Measurements from ENCODE around the gene HOMEZ.
"Not testable (repeated sequence)": the region's sequence is repeated elsewhere in the genome, so short reads cannot be mapped to it uniquely, and the experiment has no call there.

Gene HOMEZ

DNA sequence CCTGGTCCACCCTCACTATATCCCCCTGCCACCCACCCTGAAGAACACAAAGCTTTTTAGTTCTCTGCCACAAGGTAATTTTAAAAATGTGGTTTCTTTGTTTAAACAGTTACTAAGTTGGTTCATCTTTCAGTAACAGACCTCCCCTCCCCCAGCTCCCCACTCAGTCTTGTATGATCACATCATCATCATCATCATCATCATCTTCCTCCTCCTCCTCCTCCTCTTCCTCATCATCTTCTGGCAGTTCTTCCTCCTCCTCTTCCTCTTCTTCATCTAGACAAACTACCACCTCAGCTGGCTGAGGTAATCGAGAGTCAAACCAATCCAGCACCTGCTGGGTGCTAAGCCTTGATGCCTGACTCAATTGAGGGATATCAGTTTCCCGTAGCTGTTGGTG, 10.5 kb downstream of the HOMEZ start:
- no peak for DNase-seq

DNA sequence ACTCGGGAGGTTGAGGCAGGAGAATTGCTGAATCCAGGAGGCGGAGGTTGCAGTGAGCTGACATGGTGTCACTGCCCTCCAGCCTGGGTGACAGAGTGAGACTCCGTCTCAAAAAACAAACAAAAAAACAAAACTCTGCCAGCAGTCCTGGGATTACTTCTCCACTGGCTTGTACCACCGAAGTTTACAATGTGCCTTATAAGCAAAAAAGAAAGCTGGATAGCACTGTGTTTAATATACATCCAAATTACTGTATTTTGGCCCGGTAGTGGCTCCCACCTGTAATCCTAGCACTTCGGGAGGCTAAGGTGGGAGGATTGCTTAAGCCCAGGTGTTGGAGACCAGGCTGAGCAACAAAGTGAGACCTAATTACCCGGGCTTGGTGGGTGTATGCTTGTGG, 16.7 kb downstream of the HOMEZ start:
- no peak for DNase-seq

DNA sequence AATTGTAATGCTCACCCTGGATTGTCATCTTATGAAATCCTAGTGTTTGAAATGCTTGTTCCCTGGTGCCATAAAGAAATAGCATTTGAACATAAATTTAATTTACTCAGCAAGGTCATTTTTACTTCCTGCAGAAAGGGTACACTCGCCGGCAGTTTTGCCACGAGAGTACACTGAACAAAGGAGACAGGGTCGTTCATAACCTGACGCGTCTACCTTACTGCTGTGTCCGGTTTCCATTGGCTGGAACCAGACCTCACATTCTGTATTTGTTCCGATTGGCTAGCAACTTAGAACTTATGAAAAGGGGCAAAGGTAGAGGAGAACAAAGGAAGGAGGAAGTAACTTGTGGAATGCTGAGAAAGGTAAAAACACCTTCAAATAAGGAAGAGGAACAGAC, 25.1 kb downstream of the HOMEZ start:
- DNase-seq = not testable (repeated sequence)

DNA sequence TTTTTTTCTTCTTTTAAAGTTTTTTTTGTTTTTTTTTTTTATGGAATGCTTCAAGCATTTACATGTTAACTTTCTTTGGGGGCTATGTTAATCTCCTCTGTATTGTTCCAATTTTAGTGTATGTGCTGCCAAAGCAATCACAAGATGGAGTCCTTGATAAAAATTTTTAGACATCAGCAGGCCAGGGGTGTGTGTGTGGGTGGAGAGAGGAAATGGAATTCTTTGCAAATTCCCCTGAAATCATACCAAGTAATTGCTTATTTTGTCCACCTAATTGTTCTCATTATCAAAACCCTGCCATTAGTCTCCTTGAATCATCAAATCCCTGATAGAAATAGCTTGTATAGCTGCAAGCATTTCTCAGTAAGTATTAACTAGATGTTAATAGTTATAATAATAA, 26.5 kb downstream of the HOMEZ start:
- DNase-seq = no peak

DNA sequence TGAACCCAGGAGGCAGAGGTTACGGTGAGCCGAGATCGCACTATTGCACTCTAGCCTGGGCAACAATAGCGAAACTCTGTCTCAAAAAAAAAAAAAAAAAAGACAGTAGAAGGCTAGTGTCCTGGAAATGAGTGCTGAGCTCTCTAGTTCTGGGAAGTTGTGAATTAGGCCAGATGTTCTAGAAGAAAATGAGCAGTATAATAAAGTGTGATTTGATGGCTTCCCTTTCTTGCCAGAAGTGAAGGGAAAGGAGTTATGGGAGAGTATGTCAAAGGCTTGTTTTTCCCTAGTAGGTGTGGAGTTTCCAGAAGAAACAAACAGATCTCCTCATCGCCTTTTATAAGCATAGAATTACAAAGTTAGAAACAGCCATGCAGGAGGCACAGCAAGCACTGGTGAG, 27.7 kb downstream of the HOMEZ start:
- no peak for DNase-seq

DNA sequence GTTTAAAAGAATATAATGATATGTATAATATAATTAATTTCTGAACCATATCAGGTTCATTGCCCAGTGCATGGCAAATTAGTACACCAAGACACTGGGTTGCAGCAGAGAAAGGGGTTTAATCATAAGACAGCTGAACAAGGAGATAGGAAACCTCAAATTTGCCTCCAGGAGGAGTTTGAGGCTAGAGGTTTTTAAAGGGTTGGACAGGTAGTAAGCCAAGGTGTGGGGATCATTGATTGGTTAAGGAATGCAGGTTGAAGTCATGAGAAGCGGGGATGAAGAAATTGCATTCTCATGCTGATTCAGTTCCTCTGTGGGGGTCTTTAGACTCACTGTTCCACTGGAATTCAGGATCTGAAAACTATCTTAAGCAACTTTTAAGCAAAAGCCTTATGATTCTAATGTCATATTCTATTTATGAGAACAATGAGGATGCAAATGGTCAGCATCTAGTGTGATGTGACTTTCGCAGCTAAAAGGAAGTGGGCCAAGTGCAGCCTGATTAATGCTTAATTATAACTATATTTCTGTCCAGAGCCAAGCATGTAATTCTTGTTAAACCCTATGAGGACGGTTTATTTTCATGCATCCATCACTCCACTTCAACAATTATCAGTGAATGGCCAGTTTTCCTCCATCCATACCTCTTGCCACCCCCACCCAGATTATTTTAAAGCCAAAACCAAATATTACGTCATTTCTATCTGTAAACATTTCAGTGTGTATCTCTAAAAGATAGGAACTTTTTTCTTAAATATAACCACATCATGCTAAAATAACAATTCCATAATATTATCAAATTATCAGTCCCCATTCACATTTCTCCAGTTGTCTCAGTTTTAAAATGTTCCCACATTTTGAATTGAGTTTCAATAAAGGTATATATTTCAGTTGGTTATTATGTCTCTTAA, 33.3 kb downstream of the HOMEZ start:
- DNase-seq = no peak

DNA sequence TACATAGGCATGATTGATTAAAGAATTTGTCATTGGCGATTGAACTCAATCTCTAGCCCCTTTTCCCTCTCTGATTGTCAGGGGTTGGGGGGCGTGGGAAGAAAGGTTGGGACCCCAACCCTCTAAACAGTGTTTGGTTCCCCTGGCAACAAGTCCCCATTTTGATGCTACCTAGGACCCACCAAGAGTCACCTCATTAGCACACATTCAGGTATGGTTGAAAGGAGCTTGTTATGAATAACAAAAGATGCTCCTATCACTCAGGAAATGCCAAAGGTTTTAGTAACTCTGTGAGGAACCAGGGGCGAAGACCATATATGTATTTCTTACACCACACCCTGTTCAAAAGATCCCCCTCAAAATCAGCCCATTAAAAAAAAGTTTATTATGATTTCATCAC, 33.9 kb downstream of the HOMEZ start:
- no peak for DNase-seq

DNA sequence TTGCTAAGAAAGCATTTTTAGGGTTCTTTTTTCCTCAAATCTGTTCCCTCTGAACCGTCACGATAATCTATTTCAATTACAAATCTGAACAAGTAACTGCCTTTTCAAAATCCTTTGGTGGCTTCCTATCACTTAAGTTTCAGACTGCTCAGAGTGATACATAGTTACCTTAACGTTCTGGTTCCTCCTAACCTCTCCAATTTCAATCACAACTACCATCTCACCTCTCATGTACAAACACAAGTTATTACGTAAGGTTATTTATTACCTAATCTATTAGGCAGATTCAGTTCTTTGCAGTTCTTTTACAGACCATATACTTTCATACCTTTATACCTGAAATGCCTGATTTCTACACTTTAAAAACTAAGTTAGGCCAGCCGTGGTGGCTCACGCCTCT, 36.1 kb downstream of the HOMEZ start:
- DNase-seq = no peak

DNA sequence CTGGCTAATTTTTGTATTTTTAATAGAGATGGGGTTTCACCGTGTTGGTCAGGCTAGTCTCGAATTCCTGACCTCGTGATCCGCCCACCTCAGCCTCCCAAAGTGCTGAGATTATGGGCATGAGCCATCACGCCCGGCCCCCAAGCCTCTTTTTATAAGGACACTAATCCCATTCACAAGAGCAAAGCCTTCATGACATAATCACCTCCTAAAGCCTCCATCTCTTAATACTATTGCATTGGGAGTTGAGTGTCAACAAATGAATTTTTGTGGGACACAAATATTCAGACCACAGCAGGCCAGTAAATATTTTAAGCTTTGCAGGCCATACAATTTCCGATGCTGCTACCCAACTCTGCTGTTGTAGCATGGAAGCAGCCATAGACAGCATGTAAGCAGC, 37.3 kb downstream of the HOMEZ start:
- no peak for DNase-seq

DNA sequence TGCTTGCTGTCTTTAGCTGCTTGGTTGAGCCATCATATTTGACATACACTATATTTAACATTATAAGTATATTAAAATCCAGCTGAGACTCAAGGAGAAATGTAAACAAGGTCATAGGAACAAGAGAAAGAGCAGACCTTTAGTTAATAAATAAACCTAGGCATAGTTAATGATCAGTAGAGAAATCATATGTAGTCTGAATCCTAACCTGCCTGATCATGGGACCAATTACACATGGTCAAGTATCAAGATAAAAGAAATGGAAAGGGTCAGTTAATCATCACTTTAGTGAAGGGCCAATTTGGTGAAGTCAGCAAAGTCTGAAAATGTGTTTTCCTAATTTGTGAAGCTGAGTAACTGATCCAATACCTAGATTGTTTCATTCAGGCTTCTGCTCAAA, 40.6 kb downstream of the HOMEZ start:
- no peak for DNase-seq

DNA sequence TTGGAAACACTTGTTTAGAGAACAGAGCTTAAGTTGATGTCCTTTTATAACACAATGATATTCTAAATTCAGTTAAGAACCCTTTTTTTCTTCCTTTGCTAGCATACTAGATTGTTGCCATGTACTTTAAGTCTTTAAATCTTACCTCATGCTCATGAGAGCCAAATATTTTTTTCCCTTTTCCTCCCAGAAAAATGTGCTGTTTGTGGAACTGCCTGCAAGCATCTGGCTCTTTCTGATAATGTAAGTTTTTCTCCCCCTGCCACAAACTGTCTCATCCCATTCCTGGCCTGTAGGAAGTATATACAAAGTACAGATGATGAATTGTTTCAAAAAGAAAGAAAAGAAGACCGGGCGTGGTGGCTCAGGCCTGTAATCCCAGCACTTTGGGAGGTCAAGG, 42.9 kb downstream of the HOMEZ start:
- DNase-seq = no peak

DNA sequence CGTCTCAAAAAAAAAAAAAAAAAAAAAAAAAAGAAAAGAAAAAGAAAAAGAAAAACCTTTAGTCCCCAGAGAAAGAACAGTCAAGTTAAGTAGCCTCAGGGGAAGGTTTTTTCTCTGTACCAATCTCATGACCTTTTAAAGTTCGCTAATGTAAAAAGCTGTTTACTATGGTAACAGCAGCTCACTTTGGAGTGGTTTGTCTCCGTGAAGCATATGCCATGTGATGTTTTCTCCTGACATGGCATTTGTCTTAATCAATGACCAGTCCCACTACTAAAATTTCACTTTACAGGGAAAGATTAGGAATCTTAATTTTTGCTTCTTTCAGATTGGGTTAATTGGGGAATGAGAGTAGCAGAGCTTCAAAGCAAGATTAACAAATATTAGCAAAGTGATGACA, 43.9 kb downstream of the HOMEZ start:
- no peak for DNase-seq

DNA sequence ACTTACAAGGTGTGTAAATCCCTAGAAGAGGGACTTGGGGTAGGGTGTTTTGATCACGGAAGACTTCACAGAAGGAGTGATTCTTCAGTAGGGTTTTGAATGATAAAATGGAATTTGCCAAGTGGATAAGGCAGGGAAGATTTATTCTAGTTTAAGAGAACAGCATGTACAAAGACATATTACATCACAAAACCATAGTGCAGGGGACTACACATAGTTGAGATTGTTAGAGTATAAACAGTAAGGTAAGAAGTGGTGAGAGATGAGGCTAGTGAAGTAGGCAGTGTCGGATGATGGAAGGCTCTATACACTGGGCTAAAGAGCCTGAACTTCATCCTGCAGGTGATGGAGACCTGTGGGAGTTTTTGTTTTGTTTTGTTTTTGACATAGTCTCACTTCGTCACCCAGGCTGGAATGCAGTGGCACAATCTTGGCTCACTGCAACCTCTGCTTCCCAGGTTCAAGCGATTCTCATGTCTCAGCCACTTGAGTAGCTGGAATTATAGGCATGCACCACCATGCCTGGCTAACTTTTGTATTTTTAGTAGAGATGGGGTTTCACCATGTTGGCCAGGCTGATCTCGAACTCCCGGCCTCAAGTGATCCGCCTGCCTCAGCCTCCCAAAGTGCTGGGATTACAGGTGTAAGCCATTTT, 44.7 kb downstream of the HOMEZ start:
- DNase-seq = not testable (repeated sequence)

DNA sequence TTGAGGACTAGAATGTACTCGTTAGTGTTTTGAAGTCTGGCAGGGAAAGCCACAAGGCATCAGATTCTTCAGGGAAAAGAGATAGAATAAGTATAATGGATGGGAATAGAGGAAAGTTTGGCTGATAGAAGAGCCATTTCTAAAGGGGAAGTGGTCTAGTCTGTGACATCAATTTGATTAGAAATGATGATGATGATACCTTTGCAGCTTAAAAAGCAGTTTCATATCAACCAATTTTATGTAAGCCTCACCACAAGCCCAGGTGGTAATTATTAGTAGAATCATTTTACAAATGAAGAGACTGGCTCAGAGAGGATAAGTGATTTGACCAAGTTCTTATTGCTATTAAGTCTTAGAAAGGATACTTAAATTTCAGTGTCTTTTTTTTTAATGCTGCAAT, 45.3 kb downstream of the HOMEZ start:
- no peak for DNase-seq

DNA sequence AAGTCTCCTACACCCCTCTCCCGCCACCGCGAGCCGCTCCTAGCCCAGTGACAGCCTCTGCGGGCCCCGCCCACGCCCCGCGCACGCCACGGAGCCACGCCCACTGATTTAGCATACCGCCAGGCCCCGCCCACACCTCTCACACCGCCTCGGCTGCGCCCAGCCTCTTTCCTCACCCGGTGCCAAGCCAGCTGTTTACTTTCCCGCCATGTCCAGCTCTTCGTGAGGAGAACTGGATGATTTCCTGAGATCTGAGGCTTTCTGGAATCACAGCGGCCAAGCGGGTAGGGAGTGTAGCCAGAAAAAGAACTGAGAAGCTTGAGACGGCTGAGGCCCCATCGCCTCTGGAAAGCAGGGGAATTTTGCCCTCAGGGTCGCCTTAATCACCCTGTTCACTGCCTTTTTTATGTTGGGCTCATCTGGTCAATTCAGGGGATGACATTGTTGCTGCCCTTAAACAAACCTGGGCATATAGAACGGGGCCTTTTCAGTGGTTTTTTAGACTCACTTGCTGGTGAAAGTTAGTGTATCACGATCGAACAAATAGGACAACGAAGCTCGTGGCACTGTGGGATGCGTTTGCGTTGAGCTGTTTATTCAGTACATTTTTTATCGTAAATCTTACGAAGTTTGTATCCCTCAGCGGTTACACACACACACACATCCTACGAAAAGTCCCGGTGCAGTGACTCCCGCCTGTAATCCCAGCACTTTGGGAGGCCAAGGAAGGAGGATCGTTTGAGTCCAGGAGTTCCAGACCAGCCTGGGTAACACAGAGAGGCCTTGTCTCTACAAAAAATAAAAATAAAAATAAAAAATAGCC, 47.9 kb downstream of the HOMEZ start, which contains the start of gene RNF212B:
Gene RNF212B (plus strand): TSS at position 165 of the 823 bp plus-strand sequence. CDS start 2,410 bp downstream, outside the sequence.
- peak; percentile 78 for DNase-seq

DNA sequence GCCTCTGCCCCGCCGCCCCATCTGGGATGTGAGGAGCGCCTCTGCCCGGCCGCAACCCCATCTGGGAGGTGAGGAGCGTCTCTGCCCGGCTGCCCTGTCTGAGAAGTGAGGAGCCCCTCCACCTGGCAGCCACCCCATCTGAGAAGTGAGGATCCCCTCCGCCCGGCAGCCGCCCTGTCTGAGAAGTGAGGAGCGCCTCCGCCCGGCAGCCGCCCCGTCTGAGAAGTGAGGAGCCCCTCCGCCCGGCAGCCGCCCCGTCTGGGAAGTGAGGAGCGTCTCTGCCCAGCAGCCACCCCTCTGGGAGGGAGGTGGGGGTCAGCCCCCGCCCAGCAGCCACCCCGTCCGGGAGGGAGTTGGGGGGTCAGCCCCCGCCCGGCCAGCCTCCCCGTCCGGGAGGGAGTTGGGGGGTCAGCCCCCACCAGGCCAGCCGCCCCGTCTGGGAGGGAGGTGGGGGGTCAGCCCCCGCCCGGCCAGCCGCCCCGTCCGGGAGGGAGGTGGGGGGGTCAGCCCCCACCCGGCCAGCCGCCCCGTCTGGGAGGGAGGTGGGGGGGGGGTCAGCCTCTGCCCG, 53.6 kb downstream of the HOMEZ start:
- DNase-seq = not testable (repeated sequence)

DNA sequence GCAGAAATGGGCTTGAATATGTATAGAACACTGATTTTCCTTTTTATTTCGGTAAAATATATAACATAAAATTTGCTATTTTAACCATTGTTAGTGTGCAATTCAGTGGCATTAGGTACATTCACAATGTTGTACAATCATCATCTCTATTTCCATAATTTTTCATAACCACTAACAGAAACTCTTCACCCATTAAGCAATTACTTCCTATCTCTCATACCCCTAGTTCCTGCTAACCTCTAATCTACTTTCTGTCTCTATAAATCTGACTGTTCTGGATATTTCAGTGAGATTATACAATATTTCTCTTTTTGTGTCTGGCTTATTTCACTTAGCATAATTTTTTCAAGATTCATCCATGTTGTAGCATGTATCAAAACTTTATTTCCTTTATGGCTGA, 57.1 kb downstream of the HOMEZ start:
- DNase-seq = no peak

DNA sequence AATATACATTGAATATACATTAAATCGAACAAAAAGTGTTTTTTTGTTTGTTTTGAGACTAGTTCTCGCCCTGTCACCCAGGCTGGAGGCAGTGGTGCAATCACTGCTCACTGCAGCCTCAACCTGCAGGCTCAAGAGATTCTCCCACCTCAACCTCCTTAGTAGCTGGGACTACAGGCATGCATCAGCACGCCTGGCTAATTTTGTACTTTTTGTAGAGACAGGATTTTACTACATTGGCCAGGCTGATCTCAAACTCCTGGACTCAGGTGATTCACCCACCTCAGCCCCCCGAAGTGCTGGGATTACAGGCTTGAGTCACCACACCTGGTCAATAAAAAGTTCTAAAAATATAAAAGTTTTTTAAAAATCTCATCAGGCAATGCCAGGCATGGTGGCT, 58.4 kb downstream of the HOMEZ start:
- DNase-seq = no peak

DNA sequence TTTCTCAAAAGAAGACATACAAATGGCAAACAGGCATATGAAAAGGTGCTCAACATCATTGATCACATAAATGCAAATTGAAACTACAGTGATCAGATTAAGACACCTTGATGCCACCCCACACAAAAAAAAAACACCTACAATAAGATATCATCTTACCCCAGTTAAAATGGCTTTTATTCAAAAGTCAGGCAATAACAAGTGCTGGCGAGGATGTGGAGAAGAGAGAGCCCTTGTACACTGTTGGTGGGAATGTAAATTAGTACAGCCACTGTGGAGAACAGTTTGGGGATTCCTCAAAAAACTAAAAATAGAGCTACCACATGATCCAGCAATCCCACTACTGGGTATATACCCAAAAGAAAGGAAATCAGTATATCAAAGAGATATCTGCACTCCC, 61.0 kb downstream of the HOMEZ start:
- not testable (repeated sequence) for DNase-seq
